Stimulated activated CD8-positive, alpha-beta memory T cell treated with anti-CD3 and anti-CD28 coated beads, Interleukin-7, amount 100 ng/mL, for 1 hour (primary cell): Measurements from ENCODE around the gene PCDHA9.
"Not testable (repeated sequence)": the region's sequence is repeated elsewhere in the genome, so short reads cannot be mapped to it uniquely, and the experiment has no call there.

ENCODE experiments used
- DNase-seq, 2 donors: peaks; one replicate each; pipeline ENCODE4 v3.0.0-alpha.2; 2020; ENCODE audit warnings: low read depth in 2 of 2

PCDHA9 gene

GRCh38 chr5:140848139-140849102 is at the start of gene PCDHA9:
TSS of gene PCDHA9 (plus strand) at chr5:140848382. CDS start at chr5:140848496, 114 bp downstream.
- DNase-seq, result not testable (repeated sequence)

DNA sequence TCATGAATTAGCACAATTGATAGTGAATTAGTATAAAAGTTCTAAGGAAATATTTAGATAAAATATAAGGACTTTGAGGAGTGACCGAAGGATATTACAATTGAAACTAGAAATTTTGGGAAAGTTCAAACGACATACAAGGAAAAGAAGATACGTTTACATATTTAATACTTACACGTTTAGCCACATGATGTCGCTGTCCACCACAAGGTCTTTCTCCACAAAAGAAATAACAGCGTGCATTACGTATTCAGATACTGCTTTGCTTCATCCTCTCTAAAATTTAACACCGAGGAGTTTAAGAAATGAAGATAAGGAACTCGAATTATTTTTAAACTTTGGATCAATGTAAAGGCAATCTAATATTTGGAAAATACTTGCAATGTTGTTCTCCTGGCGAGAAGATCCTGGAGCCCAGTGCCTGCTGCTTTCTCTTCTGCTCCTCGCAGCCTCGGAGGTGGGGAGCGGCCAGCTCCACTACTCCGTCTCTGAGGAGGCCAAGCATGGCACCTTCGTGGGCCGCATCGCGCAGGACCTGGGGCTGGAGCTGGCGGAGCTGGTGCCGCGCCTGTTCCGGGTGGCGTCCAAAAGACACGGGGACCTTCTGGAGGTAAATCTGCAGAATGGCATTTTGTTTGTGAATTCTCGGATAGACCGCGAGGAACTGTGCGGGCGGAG is 47.2 kb upstream of the PCDHA9 start, which contains the start of gene PCDHA3:
Gene PCDHA3 (plus strand): TSS at position 242 of the 678 bp plus-strand sequence.
- no peak for DNase-seq

DNA sequence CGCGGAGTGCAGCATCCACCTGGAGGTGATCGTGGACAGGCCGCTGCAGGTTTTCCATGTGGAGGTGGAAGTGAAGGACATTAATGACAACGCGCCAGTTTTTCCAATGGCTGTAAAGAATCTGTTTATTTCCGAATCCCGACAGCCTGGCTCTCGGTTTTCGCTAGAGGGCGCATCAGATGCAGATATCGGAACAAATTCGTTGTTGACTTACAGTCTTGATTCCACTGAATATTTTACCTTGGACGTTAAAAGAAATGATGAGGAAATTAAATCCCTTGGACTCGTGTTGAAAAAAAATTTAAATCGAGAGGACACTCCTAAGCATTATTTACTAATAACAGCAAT is 46.7 kb upstream of the PCDHA9 start:
- no peak for DNase-seq

GRCh38 chr5:140802381-140802780 is 45.8 kb upstream of the PCDHA9 start:
- DNase-seq, result not testable (repeated sequence)

GRCh38 chr5:140802781-140803271 is 45.4 kb upstream of the PCDHA9 start:
- DNase-seq, result no peak

- DNase-seq, result no peak
These were observed 41.1 kb upstream of the PCDHA9 start, which contains the start of gene PCDHA4 for GRCh38 chr5:140806834-140807775. TSS of gene PCDHA4 (plus strand) at chr5:140807068.

DNA sequence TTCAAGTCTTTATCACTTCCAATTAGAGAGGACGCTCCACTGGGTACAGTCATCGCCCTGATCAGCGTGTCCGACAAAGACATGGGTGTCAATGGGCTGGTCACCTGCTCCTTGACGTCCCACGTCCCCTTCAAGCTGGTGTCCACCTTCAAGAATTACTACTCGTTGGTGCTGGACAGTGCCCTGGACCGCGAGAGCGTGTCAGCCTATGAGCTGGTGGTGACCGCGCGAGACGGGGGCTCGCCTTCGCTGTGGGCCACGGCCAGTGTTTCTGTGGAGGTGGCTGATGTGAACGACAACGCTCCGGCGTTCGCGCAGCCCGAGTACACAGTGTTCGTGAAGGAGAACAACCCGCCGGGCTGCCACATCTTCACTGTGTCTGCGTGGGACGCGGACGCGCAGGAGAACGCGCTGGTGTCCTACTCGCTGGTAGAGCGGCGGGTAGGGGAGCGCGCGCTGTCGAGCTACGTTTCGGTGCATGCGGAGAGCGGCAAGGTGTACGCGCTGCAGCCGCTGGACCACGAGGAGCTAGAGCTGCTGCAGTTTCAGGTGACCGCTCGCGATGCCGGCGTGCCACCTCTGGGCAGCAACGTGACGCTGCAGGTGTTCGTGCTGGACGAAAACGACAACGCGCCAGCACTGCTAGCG is 39.8 kb upstream of the PCDHA9 start:
- not testable (repeated sequence) for DNase-seq

DNA sequence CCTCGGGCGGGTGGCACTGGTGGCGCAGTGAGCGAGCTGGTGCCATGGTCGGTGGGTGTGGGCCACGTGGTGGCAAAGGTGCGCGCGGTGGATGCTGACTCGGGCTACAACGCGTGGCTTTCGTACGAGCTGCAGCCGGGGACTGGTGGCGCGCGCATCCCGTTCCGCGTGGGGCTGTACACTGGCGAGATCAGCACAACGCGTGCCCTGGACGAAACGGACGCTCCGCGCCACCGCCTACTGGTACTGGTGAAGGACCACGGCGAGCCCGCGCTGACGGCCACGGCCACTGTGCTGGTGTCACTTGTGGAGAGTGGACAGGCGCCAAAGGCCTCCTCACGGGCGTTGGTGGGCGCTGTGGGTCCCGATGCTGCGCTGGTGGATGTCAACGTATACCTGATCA is 39.3 kb upstream of the PCDHA9 start:
- no peak for DNase-seq

GRCh38 chr5:140821375-140822280 is 26.6 kb upstream of the PCDHA9 start, which contains the start of gene PCDHA5:
TSS of gene PCDHA5 (plus strand) at chr5:140821613.
- no peak for DNase-seq

DNA sequence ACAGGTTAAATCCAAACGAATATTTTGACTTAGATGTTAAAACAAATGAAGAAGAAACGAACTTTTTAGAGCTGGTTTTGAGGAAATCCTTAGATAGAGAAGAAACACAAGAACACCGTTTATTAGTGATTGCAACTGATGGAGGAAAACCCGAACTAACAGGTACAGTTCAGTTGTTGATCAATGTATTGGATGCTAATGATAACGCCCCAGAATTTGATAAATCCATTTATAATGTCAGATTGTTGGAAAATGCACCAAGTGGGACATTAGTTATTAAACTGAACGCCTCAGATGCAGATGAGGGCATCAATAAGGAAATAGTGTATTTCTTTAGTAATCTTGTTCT is 25.9 kb upstream of the PCDHA9 start:
- DNase-seq, result no peak

- DNase-seq, result not testable (repeated sequence)
These were observed 25.2 kb upstream of the PCDHA9 start for GRCh38 chr5:140822969-140823368.

DNA sequence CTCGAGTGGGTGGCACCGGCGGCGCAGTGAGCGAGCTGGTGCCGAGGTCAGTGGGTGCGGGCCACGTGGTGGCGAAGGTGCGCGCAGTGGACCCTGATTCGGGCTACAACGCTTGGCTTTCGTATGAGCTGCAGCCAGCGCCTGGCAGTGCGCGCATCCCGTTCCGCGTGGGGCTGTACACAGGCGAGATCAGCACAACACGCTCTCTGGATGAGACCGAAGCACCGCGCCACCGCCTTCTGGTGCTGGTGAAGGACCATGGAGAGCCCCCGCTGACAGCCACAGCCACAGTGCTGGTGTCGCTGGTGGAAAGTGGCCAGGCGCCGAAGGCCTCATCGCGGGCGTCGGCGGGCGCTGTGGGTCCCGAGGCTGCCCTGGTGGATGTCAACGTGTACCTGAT is 24.7 kb upstream of the PCDHA9 start:
- no peak for DNase-seq

DNA sequence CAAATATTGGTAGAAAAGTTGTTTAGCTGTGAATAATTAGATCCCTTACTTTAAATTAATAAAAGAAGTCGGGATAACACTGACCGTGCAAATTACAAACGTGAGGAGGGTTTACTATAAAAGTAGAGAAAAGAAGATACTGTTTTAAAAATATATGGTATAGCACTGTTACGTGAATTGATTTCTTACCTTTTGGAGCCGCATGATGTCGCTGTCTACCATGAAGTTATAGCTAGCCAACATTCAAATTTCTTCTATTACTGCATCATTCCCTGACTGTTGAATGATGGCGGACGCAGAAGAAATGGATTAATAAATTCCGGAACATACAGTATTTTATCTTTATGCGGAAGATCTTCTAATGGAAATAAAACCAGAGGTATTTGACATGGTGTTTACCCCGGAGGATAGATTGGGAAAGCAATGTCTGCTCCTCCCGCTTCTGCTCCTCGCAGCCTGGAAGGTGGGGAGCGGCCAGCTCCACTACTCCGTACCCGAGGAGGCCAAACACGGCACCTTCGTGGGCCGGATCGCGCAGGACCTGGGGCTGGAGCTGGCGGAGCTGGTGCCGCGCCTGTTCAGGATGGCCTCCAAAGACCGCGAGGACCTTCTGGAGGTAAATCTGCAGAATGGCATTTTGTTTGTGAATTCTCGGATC is 20.3 kb upstream of the PCDHA9 start, which contains the start of gene PCDHA6:
Gene PCDHA6 (plus strand): TSS at position 257 of the 658 bp plus-strand sequence. CDS start 132 bp downstream, at position 389.
- DNase-seq, result no peak

GRCh38 chr5:140828362-140828737 is 19.8 kb upstream of the PCDHA9 start:
- DNase-seq, result no peak

DNA sequence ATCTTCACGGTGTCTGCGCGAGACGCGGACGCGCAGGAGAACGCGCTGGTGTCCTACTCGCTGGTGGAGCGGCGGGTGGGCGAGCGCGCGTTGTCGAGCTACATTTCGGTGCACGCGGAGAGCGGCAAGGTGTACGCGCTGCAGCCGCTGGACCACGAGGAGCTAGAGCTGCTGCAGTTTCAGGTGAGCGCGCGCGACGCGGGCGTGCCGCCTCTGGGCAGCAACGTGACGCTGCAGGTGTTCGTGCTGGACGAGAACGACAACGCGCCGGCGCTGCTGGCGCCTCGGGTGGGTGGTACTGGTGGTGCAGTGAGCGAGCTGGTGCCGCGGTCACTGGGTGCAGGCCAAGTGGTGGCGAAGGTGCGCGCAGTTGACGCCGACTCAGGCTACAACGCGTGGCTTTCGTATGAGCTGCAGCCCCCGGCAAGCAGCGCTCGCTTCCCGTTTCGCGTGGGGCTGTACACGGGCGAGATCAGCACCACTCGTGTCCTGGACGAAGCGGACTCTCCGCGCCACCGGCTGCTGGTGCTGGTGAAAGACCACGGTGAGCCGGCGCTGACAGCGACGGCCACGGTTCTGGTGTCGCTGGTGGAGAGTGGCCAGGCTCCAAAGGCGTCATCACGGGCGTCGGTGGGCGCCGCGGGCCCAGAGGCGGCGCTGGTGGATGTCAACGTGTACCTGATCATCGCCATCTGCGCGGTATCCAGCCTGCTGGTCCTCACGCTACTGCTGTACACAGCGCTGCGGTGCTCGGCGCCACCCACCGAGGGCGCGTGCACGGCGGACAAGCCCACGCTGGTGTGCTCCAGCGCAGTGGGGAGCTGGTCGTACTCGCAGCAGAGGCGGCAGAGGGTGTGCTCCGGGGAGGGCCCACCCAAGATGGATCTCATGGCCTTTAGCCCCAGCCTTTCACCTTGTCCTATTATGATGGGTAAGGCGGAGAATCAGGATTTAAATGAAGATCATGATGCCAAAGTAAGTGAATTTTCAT is 18.4 kb upstream of the PCDHA9 start:
- not testable (repeated sequence) for DNase-seq

GRCh38 chr5:140833993-140834392 is 14.2 kb upstream of the PCDHA9 start, which contains the start of gene PCDHA7:
TSS of gene PCDHA7 (plus strand) at chr5:140834269. CDS start at chr5:140834384, 115 bp downstream.
- no peak for DNase-seq

DNA sequence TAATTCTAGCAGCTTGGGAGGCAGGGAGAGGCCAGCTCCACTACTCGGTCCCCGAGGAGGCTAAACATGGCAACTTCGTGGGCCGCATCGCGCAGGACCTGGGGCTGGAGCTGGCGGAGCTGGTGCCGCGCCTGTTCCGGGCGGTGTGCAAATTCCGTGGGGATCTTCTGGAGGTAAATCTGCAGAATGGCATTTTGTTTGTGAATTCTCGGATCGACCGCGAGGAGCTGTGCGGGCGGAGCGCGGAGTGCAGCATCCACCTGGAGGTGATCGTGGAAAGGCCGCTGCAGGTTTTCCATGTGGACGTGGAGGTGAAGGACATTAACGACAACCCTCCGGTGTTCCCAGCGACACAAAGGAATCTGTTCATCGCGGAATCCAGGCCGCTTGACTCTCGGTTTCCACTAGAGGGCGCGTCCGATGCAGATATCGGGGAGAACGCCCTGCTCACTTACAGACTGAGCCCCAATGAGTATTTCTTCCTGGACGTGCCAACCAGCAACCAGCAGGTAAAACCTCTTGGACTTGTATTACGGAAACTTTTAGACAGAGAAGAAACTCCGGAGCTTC is 13.7 kb upstream of the PCDHA9 start:
- not testable (repeated sequence) for DNase-seq
